OCI-LY3 (cell line): ENCODE data around the gene FBP1.

ENCODE experiments used
- H2AFZ ChIP-seq: fragments of 200-600, 300-600 bp; shearing (Covaris generic); 2 replicates; pipeline ENCODE4 v1.6.0; 2014; ENCODE audit warnings: antibody characterized with exemption, low read depth, low read length
- H3K27ac ChIP-seq: fragments of 200-600, 300-600 bp; sonication (generic); 2 replicates; pipeline ENCODE4 v1.5.1; 2014; ENCODE audit warnings: mild to moderate bottlenecking, low read length, moderate library complexity, mixed read lengths
- H3K27me3 ChIP-seq: fragments of 200-600, 300-600 bp; sonication (generic); 2 replicates; pipeline ENCODE4 v1.6.1; 2014; ENCODE audit warnings: low read depth, low read length, mixed read lengths
- H3K36me3 ChIP-seq: fragments of 200-600, 300-600 bp; sonication (generic); replicated peaks from 2 replicates; pipeline ENCODE3; 2014; ENCODE audit warnings: low read depth, low read length, mixed read lengths
- H3K4me1 ChIP-seq: fragments of 300-600, 200-600 bp; sonication (generic); 2 replicates; pipeline ENCODE4 v1.6.1; 2014; ENCODE audit warnings: low read length, mixed read lengths
- H3K4me2 ChIP-seq: fragments of 200-600, 300-600 bp; sonication (generic); 2 replicates; pipeline ENCODE4 v1.6.1; 2014; ENCODE audit warnings: low read length, mixed read lengths
- H3K4me3 ChIP-seq: fragments of 300-600, 200-600 bp; sonication (generic); 2 replicates; pipeline ENCODE4 v1.5.1; 2014; ENCODE audit warnings: antibody characterized with exemption, mild to moderate bottlenecking, low read length, moderate library complexity
- H3K79me2 ChIP-seq: fragments of 300-600, 200-600 bp; shearing (Covaris generic); 2 replicates; pipeline ENCODE4 v1.6.1; 2014; ENCODE audit warnings: mild to moderate bottlenecking, low read length, mixed read lengths
- H3K9ac ChIP-seq: fragments of 300-600, 200-600 bp; shearing (Covaris generic); 2 replicates; pipeline ENCODE4 v1.6.0; 2014; ENCODE audit warnings: mild to moderate bottlenecking, low read length, moderate library complexity
- H3K9me3 ChIP-seq: fragments of 200-600, 300-600 bp; shearing (Covaris generic); 2 replicates; pipeline ENCODE4 v1.6.1; 2014; ENCODE audit warnings: low read length, mixed read lengths; ENCODE audit not compliant: insufficient read depth
- H4K20me1 ChIP-seq: fragments of 200-600, 300-600 bp; sonication (generic); 2 replicates; pipeline ENCODE4 v1.6.1; 2016; ENCODE audit warnings: low read length, mixed read lengths; ENCODE audit not compliant: insufficient read depth
- CTCF ChIP-seq: fragments of 200-600, 300-600 bp; sonication (generic); IDR thresholded peaks from 2 replicates; pipeline ENCODE4 v1.5.1; 2014; ENCODE audit warnings: antibody characterized with exemption, low read length, low read depth
- EZH2phosphoT487 ChIP-seq: fragments of 200-600 bp; shearing (Covaris generic); IDR thresholded peaks from 2 replicates; pipeline ENCODE4 v1.6.1; 2018; ENCODE audit warnings: antibody characterized with exemption, mixed run types, low read depth

The FBP1 gene

GRCh38 chr9:94643741-94644140, 4.4 kb upstream of the FBP1 start:
- no peaks in the 10 kb centered on the region for H3K9me3 ChIP-seq
- no peaks in the 10 kb centered on the region for H4K20me1 ChIP-seq
- H3K79me2 ChIP-seq = no peaks in the 10 kb centered on the region
- no peaks in the 10 kb centered on the region for H3K36me3 ChIP-seq
- peaks cover 5% of the 10 kb centered on the region for H3K27me3 ChIP-seq
- peaks cover 7% of the 10 kb centered on the region; the same call in 1 of the 2 replicates for H3K4me1 ChIP-seq
- no peak overlapping the region for H3K4me2 ChIP-seq
- H3K27ac ChIP-seq = no peak overlapping the region
- no peak overlapping the region for H3K9ac ChIP-seq
- TF ChIP-seq EZH2phosphoT487 (no peak), CTCF (no peak)
- H3K4me3 ChIP-seq = no peak overlapping the region
- H2AFZ ChIP-seq = no peak overlapping the region

- H3K36me3 ChIP-seq = no peaks in the 10 kb centered on the region
- H3K79me2 ChIP-seq = no peaks in the 10 kb centered on the region
- H3K27me3 ChIP-seq = peaks cover 11% of the 10 kb centered on the region
- H2AFZ ChIP-seq = no peak overlapping the region
- H3K9ac ChIP-seq = no peak overlapping the region
- no peak for TF ChIP-seq EZH2phosphoT487
- no peak for TF ChIP-seq CTCF
- H3K27ac ChIP-seq = no peak overlapping the region
- H3K4me3 ChIP-seq = no peak overlapping the region
- H3K9me3 ChIP-seq = no peaks in the 10 kb centered on the region
- H3K4me2 ChIP-seq = no peak overlapping the region
- H3K4me1 ChIP-seq = peaks cover 10% of the 10 kb centered on the region; the same call in 1 of the 2 replicates
- no peaks in the 10 kb centered on the region for H4K20me1 ChIP-seq
Observed at GRCh38 chr9:94643176-94643575, 3.9 kb upstream of the FBP1 start.

GRCh38 chr9:94642501-94642900, 3.2 kb upstream of the FBP1 start:
- peaks cover 14% of the 10 kb centered on the region for H3K27me3 ChIP-seq
- no peak overlapping the region for H3K9ac ChIP-seq
- no peak for TF ChIP-seq CTCF
- no peak for TF ChIP-seq EZH2phosphoT487
- no peak overlapping the region for H3K27ac ChIP-seq
- no peaks in the 10 kb centered on the region for H3K36me3 ChIP-seq
- H3K4me2 ChIP-seq = no peak overlapping the region
- no peaks in the 10 kb centered on the region for H4K20me1 ChIP-seq
- no peaks in the 10 kb centered on the region for H3K9me3 ChIP-seq
- H3K4me3 ChIP-seq = no peak overlapping the region
- H3K79me2 ChIP-seq = no peaks in the 10 kb centered on the region
- H2AFZ ChIP-seq = no peak overlapping the region
- H3K4me1 ChIP-seq = peaks cover 10% of the 10 kb centered on the region; the same call in 1 of the 2 replicates

GRCh38 chr9:94639999-94640376, 670 bp upstream of the FBP1 start:
- Histone ChIP-seq H3K9me3 (no peaks in the 10 kb centered on the region), H3K27ac (no peak overlapping the region), H3K36me3 (no peaks in the 10 kb centered on the region), H3K79me2 (no peaks in the 10 kb centered on the region), H3K27me3 (peaks cover 22% of the 10 kb centered on the region), H2AFZ (peak overlapping the region; percentile 82), H3K4me1 (peaks cover 10% of the 10 kb centered on the region; the same call in 1 of the 2 replicates), H3K4me3 (peak overlapping the region; percentile 81), H4K20me1 (no peaks in the 10 kb centered on the region), H3K4me2 (peak overlapping the region; percentile 91), H3K9ac (peak overlapping the region; percentile 61)
- TF ChIP-seq CTCF (no peak), EZH2phosphoT487 (no peak)
